Measurements from ENCODE around the gene KRT2.
"Not testable (repeated sequence)": the region's sequence is repeated elsewhere in the genome, so short reads cannot be mapped to it uniquely, and the experiment has no call there.

The KRT2 gene

GRCh38 chr12:52684431-52684830 lies 32.4 kb upstream of the KRT2 start:
- DNase-seq (ENCODE audit: low spot score): no peak

GRCh38 chr12:52683575-52684300 lies 31.7 kb upstream of the KRT2 start:
- no peak for DNase-seq (ENCODE audit: low spot score)

GRCh38 chr12:52682938-52683574 lies 31.0 kb upstream of the KRT2 start:
- no peak for DNase-seq (ENCODE audit: low spot score)

GRCh38 chr12:52682381-52682660 lies 30.3 kb upstream of the KRT2 start:
- no peak for DNase-seq (ENCODE audit: low spot score)

- DNase-seq (ENCODE audit: low spot score): peak; percentile 2
Measured at GRCh38 chr12:52681526-52682380, 29.7 kb upstream of the KRT2 start.

- no peak for DNase-seq (ENCODE audit: low spot score)
Measured at GRCh38 chr12:52680363-52680762, 28.4 kb upstream of the KRT2 start, which contains the start of gene KRT1. Gene KRT1 (minus strand): TSS chr12:52680407. CDS start chr12:52680348, 59 bp downstream.

- no peak for DNase-seq (ENCODE audit: low spot score)
Measured at GRCh38 chr12:52679875-52680274, 27.9 kb upstream of the KRT2 start.

- DNase-seq (ENCODE audit: low spot score): no peak
Measured at GRCh38 chr12:52677671-52678070, 25.7 kb upstream of the KRT2 start.

- DNase-seq (ENCODE audit: low spot score): no peak
Measured at GRCh38 chr12:52677126-52677525, 25.1 kb upstream of the KRT2 start.

- DNase-seq (ENCODE audit: low spot score): no peak
Measured at GRCh38 chr12:52676163-52676562, 24.2 kb upstream of the KRT2 start.

- no peak for DNase-seq (ENCODE audit: low spot score)
Measured at GRCh38 chr12:52675301-52675701, 23.3 kb upstream of the KRT2 start.

- no peak for DNase-seq (ENCODE audit: low spot score)
Measured at GRCh38 chr12:52674433-52674775, 22.4 kb upstream of the KRT2 start.

- no peak for DNase-seq (ENCODE audit: low spot score)
Measured at GRCh38 chr12:52673713-52674432, 21.9 kb upstream of the KRT2 start.

- no peak for DNase-seq (ENCODE audit: low spot score)
Measured at GRCh38 chr12:52673217-52673616, 21.2 kb upstream of the KRT2 start.

GRCh38 chr12:52672321-52672933 lies 20.4 kb upstream of the KRT2 start:
- no peak for DNase-seq (ENCODE audit: low spot score)

GRCh38 chr12:52670961-52671360 lies 18.9 kb upstream of the KRT2 start:
- DNase-seq (ENCODE audit: low spot score): no peak

GRCh38 chr12:52670506-52670905 lies 18.5 kb upstream of the KRT2 start:
- no peak for DNase-seq (ENCODE audit: low spot score)

- DNase-seq (ENCODE audit: low spot score): not testable (repeated sequence)
Measured at GRCh38 chr12:52669941-52670340, 17.9 kb upstream of the KRT2 start.

- no peak for DNase-seq (ENCODE audit: low spot score)
Measured at GRCh38 chr12:52669426-52669825, 17.4 kb upstream of the KRT2 start.

- no peak for DNase-seq (ENCODE audit: low spot score)
Measured at GRCh38 chr12:52667931-52668330, 15.9 kb upstream of the KRT2 start.

- no peak for DNase-seq (ENCODE audit: low spot score)
Measured at GRCh38 chr12:52667509-52667908, 15.5 kb upstream of the KRT2 start.

GRCh38 chr12:52666471-52666870 lies 14.5 kb upstream of the KRT2 start:
- DNase-seq (ENCODE audit: low spot score): no peak

Data from activated CD4-positive, alpha-beta T cell treated with anti-CD3 and anti-CD28 coated beads, Interleukin-2, Interleukin-4, amounts not matched to agents 100 ng/mL and 50 ng/mL, durations not matched to agents 16 hours and 8 hours (primary cell).